Lower leg skin (tissue), 4 donors: ENCODE results near the gene SKAP1. TPM values are rescaled to one million over a fixed set of nuclear protein-coding genes. Genes with fewer than 3 reads are reported as not detected.
"Not testable (repeated sequence)": the region's sequence is repeated elsewhere in the genome, so short reads cannot be mapped to it uniquely, and the experiment has no call there.

Experiments used
- DNase-seq, 2 donors: peaks; one replicate each; pipeline ENCODE4 v3.0.0-alpha.2; 2019; ENCODE audit warnings: low spot score in 2 of 2
- H3K4me3 ChIP-seq: fragments of 200-600 bp; sonication (generic); 2 replicates; pipeline ENCODE4 v1.5.1; 2017; ENCODE audit warnings: mild to moderate bottlenecking, low read depth; ENCODE audit not compliant: poor library complexity, severe bottlenecking
- POLR2A ChIP-seq, 2 donors: fragments of 450-650 bp; IDR thresholded peaks; one replicate each; pipeline ENCODE4 v1.6.1; 2016 to 2017; ENCODE audit warnings: antibody characterized with exemption in 2 of 2, mild to moderate bottlenecking in 1 of 2, moderate library complexity in 1 of 2
- WGBS, 2 donors: methylation state at CpG; one replicate each; pipeline ENCODE4 v1.1.5; 2018; 5-methylcytosine and 5-hydroxymethylcytosine counted together
- intact Hi-C: fragments of 100-400 bp; cut with DNase I; formaldehyde crosslinking; loops from one replicate; pipeline ENCODE4 v1.15.0; 2023; ENCODE audit warnings: low total_unique reads
- total RNA-seq, 4 donors: library from RNA; depleted of rRNA; stranded (reverse); fragments of >200 nt; gene quantifications; one replicate each; pipeline ENCODE4 v1.1.0, GENCODE V29; 2016
- TF ChIP-seq, protein P1 (sequence below), 3 donors: fragments of 450-650 bp; IDR thresholded peaks; one replicate each; pipeline ENCODE4 v1.5.1; 2016; ENCODE audit warnings: antibody characterized with exemption in 3 of 3, mild to moderate bottlenecking in 3 of 3, moderate library complexity in 2 of 3

The SKAP1 gene
- total RNA-seq, 4 donors from 2014 or later = 0.99 to 1.2 TPM; not detected in 2

DNA sequence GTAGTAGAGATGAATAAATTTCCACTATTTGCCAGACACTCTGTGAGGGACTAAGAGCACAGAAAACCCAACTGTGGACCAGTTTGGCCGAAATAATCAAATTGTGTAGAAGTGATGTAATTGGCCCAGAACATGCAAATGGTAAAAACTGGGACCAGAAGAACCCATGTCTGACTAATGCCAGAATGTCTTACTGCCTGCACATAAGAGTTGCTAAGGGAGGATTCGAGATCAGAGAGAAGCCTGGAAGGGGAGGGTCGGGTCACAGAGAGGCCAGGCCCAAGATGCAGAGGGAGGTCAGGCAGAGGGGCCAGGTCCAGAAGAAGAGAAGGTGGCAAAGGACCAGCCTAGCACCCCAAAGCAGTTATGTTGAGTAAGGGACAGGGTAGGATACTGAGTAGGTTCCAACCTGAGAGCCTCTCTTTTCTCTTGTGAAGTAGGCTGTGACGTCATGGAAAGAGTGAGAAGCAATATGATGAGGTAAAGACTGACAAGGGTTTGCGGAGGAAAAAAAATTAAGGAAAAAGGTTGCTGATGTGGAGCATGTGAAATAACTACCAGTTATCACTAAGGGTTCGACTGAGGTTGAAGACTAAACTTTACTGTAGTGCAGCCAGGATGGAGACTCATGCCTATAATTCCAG lies 53.2 kb downstream of the SKAP1 start:
- no peak for DNase-seq
- no peak overlapping the region for H3K4me3 ChIP-seq
- intact Hi-C loops = no loop called here
- WGBS, 2 donors = 81 to 82% methylated on average over 6 of the region's 6 CpGs
- TF ChIP-seq POLR2A (IDR thresholded peaks at IDR 0.05) = no peak
- TF ChIP-seq, protein P1, sequence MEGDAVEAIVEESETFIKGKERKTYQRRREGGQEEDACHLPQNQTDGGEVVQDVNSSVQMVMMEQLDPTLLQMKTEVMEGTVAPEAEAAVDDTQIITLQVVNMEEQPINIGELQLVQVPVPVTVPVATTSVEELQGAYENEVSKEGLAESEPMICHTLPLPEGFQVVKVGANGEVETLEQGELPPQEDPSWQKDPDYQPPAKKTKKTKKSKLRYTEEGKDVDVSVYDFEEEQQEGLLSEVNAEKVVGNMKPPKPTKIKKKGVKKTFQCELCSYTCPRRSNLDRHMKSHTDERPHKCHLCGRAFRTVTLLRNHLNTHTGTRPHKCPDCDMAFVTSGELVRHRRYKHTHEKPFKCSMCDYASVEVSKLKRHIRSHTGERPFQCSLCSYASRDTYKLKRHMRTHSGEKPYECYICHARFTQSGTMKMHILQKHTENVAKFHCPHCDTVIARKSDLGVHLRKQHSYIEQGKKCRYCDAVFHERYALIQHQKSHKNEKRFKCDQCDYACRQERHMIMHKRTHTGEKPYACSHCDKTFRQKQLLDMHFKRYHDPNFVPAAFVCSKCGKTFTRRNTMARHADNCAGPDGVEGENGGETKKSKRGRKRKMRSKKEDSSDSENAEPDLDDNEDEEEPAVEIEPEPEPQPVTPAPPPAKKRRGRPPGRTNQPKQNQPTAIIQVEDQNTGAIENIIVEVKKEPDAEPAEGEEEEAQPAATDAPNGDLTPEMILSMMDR (IDR thresholded peaks at IDR 0.05) = no peak

DNA sequence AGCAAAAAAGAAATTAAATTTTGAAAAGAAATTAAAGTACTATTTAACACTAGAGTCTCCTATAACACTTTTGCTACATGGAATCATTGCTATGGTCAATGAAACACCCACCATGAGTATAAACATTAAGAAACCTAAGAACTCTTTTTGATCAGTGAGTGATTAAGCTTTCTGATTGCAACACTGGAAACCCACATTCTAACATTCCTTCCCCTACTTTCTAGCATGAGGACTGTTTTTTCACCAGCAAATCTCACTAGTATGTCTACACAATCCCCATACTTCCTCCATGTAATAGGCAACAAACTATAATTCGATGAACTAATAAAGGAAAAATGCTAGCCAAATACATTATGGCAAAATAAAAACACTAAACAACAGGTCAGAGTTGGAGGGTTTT lies 54.7 kb downstream of the SKAP1 start:
- TF ChIP-seq, protein P1 (IDR thresholded peaks at IDR 0.05) = no peak
- TF ChIP-seq POLR2A (IDR thresholded peaks at IDR 0.05) = no peak
- intact Hi-C loops = no loop called here
- no peak for DNase-seq
- no peak overlapping the region for H3K4me3 ChIP-seq
- WGBS, 2 donors = 68 to 81% methylated on average over 1 of the region's 1 CpG

DNA sequence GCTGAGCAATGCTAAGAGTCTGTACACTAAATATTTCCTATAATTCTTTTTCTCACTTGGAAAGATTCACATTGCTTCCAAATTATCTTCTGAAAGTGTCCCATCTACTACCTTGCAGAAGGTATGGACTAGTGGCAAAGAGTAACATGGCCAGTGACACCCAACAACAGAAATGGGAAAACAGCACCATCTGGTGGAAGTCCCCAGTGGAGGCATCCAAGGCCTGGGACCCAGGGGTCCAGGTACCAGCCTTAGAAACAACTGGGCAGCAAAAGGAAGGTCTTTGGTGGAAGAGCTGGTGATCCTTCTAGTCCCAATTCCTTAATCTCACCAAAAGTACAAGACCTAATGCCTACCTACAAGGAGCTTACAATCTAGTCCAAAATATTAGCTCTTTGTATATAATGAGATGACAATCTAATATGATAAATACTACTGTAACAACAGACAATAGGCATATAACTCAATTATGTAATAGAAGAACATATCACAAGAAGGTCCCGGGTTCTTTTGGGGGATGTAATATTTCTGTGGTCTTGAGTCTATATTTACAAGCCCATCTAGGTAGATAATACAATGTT lies 55.3 kb downstream of the SKAP1 start:
- TF ChIP-seq POLR2A (IDR thresholded peaks at IDR 0.05) = no peak
- TF ChIP-seq, protein P1 (IDR thresholded peaks at IDR 0.05) = no peak
- DNase-seq = no peak
- intact Hi-C loops = no loop called here
- 74% methylated on average over 1 of the region's 1 CpG for WGBS, 2 donors
- no peak overlapping the region for H3K4me3 ChIP-seq

DNA sequence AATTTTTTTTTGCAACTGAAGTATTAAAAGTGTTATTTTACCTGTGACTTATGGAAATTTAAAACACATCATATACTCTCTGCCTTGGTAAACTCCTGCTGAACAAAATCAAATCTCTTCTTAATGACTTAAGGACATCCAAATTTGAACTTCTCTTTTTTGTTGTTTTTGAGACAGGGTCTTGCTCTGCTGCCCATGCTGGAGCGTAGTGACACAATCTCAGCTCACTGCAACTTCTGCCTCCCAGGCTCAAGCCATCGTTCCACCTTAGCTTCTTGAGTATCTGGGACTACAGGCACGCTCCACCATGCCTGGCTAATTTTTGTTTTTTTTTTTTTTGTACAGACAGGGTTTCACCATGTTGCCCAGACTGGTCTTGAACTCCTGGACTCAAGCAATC lies 56.1 kb downstream of the SKAP1 start:
- 88 to 90% methylated on average over 3 of the region's 3 CpGs for WGBS, 2 donors
- intact Hi-C loops = no loop called here
- DNase-seq = no peak
- H3K4me3 ChIP-seq = no peak overlapping the region
- TF ChIP-seq POLR2A (IDR thresholded peaks at IDR 0.05) = no peak
- TF ChIP-seq, protein P1 (IDR thresholded peaks at IDR 0.05) = no peak

DNA sequence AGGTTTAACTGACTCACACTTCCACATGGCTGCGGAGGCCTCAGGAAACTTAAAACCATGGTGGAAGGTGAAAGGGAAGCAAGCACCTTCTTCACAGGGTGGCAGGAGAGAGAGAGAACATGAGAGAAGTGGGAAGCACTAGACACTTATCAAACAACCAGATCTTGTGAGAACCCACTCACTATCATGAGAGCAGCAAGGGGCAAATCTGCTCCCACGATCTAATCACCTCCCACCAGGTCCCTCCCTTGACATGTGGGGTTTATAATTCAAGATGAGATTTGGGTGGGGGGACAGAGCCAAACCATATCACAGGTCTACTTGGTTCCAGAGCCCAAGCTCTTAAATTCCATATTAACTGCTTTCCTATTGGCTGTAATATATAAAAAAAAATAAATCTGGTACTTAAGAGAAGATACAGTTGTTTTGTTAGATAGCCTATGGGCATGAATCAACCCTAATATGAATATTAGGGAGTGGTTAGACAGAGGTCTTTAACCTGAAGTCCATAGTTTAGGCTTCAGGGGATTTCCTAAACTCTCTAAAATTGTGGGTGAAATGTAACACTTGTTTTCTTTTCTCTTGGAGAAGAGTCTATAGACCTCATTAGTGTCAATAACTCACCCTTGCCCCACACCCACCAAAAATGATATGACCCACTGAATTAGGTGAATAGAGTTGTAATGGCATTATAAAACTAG lies 56.7 kb downstream of the SKAP1 start:
- TF ChIP-seq, protein P1 (IDR thresholded peaks at IDR 0.05) = no peak
- no peak for TF ChIP-seq POLR2A (IDR thresholded peaks at IDR 0.05)
- H3K4me3 ChIP-seq = no peak overlapping the region
- no peak for DNase-seq
- intact Hi-C loops = no loop called here
- WGBS, 2 donors = 67 to 79% methylated on average over 2 of the region's 2 CpGs

DNA sequence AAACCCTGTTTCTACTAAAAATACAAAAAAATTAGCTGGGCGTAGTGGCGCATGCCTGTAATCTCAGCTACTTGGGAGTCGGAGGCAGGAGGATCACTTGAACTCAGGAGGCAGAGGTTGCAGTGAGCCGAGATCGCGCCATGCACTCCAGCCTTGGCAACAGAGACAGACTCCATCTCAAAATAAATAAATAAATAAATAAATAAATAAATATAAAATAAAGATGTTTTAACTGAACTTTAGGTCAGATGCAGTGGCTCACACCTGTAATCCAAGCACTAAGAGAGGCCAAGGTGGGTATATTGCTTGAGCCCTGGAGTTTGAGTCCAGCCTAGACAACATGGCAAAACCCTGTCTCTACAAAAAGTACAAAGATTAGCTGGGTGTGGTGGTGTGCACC lies 61.0 kb downstream of the SKAP1 start:
- intact Hi-C loops, DNase-seq, H3K4me3 ChIP-seq: not testable (repeated sequence)
- 95 to 97% methylated on average over 6 of the region's 6 CpGs for WGBS, 2 donors
